ENCODE data around the gene KISS1R.

The KISS1R gene

GRCh38 chr19:892243-892893 lies 24.8 kb upstream of the KISS1R start:
- no peak for TF ChIP-seq CTCF (IDR thresholded peaks at IDR 0.05; ENCODE audit: low read depth, low read length)
- H3K4me1 ChIP-seq, result no peaks in the 10 kb centered on the region
- no peak for DNase-seq
- peak overlapping the region; percentile 71 for H3K4me3 ChIP-seq (ENCODE audit: low read depth, low read length)
- H3K27me3 ChIP-seq, result no peaks in the 10 kb centered on the region
- peaks cover 23% of the 10 kb centered on the region for H3K36me3 ChIP-seq
- H3K9me3 ChIP-seq, result no peaks in the 10 kb centered on the region

GRCh38 chr19:892894-893689 lies 24.0 kb upstream of the KISS1R start, which contains the start of the genes MED16 and RNU6-9:
Gene MED16, minus strand, starts transcription at chr19:893187. Its CDS starts 2,056 bp downstream, at chr19:891131.
Gene RNU6-9, plus strand, starts transcription at chr19:893484.
- no peak for TF ChIP-seq CTCF (IDR thresholded peaks at IDR 0.05; ENCODE audit: low read depth, low read length)
- peak; percentile 95 for DNase-seq
- Histone ChIP-seq H3K27me3 (no peaks in the 10 kb centered on the region), H3K4me3 (ENCODE audit: low read depth, low read length) (peak within 1 kb of the TSS; percentile 71), H3K9me3 (no peaks in the 10 kb centered on the region), H3K4me1 (no peaks in the 10 kb centered on the region), H3K36me3 (peaks cover 18% of the 10 kb centered on the region)

- no peak for TF ChIP-seq CTCF (IDR thresholded peaks at IDR 0.05; ENCODE audit: low read depth, low read length)
- Histone ChIP-seq H3K4me1 (no peaks in the 10 kb centered on the region), H3K9me3 (no peaks in the 10 kb centered on the region), H3K27me3 (no peaks in the 10 kb centered on the region), H3K36me3 (no peaks in the 10 kb centered on the region), H3K4me3 (ENCODE audit: low read depth, low read length) (no peak overlapping the region)
- DNase-seq, result no peak
Measured at GRCh38 chr19:896434-896833, 20.7 kb upstream of the KISS1R start.

GRCh38 chr19:896999-897398 lies 20.1 kb upstream of the KISS1R start:
- TF ChIP-seq CTCF (IDR thresholded peaks at IDR 0.05; ENCODE audit: low read depth, low read length), result no peak
- H3K27me3 ChIP-seq, result no peaks in the 10 kb centered on the region
- H3K9me3 ChIP-seq, result no peaks in the 10 kb centered on the region
- H3K36me3 ChIP-seq, result no peaks in the 10 kb centered on the region
- H3K4me3 ChIP-seq (ENCODE audit: low read depth, low read length), result no peak overlapping the region
- no peaks in the 10 kb centered on the region for H3K4me1 ChIP-seq
- no peak for DNase-seq

GRCh38 chr19:897442-898039 lies 19.6 kb upstream of the KISS1R start:
- Histone ChIP-seq H3K27me3 (no peaks in the 10 kb centered on the region), H3K36me3 (no peaks in the 10 kb centered on the region), H3K9me3 (no peaks in the 10 kb centered on the region), H3K4me1 (no peaks in the 10 kb centered on the region), H3K4me3 (ENCODE audit: low read depth, low read length) (no peak overlapping the region)
- TF ChIP-seq CTCF (IDR thresholded peaks at IDR 0.05; ENCODE audit: low read depth, low read length), result no peak
- DNase-seq, result no peak

Data from BE2C (cell line).